Activated gamma-delta T cell treated with anti-CD3 and anti-CD28 coated beads, Interleukin-2, amount 50 U/mL, for 16 hours (primary cell): ENCODE measurements around the gene ZNF565.
"Not testable (repeated sequence)": the region's sequence is repeated elsewhere in the genome, so short reads cannot be mapped to it uniquely, and the experiment has no call there.

Experiments used
- DNase-seq: peaks from one replicate; pipeline ENCODE4 v3.0.0-alpha.2; 2020; ENCODE audit warnings: low read depth

ZNF565 gene

DNA sequence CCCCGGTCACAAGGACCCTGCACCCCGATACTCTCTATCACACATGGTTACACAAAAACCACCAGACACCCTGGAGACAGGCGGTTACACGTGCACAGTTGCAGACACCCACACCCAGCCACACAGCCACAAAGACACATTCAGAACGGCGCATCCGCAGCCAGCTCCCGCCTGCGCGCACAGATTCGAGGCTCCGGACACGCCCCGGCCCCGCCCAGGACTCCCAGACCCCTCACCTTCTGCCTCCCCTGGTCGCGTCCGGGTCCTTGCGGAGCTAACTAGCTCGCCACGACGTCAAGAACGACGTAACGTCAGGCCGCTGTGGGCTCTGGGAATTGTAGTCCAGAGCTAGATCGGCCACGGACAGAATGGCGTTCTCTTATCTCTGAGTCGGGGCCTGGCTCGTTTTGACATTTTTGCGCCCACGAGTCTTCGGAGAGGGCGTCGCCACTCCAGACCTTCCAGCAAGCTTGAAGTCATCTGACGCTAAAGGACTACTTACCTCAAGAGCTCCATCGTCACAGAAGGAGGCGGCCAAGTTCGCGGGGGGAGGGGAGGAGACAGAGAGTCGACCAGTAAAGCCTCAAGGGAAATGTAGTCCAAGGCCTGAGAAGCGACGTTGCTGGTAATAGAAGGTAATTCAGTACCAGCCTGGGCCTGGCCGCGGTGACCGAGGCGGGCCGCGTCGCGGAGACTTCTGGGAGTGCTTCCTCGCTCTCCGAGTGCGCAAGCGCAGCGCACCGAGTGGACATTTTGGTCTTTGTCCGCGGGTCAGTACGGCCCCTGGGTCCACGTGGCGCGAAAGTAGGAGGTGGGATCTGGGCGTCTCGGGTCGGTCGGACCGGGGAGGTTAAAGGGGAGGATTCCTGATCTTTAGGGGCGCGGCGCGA lies at the start of gene ZNF565, which contains the start of gene ZNF146:
Gene ZNF565 (minus strand): TSS at position 280 of the 890 bp plus-strand sequence. CDS start 12,680 bp downstream, outside the sequence.
Gene ZNF146 (plus strand): TSS at position 721 of the 890 bp plus-strand sequence. CDS start 21,335 bp downstream, outside the sequence.
- peak; percentile 94 for DNase-seq

DNA sequence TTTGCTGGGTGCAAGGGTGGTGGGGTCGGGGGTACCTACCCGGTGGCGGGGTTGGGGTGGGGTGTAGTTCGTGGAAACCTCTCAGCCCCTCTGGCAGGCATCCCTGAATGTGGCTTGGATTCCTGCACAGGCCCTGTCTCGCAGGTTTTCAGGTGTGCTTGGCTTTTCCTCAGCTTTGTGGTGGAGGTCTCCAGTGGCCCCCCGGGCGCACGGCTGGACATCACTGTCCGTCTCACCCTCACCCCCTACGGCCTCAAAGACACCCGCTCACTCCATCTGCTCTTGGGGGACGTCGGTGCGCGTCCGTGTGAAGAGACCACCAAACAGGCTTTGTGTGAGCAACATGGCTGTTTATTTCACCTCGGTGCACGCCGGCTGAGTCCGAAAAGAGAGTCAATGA lies 44.7 kb upstream of the ZNF565 start:
- no peak for DNase-seq

DNA sequence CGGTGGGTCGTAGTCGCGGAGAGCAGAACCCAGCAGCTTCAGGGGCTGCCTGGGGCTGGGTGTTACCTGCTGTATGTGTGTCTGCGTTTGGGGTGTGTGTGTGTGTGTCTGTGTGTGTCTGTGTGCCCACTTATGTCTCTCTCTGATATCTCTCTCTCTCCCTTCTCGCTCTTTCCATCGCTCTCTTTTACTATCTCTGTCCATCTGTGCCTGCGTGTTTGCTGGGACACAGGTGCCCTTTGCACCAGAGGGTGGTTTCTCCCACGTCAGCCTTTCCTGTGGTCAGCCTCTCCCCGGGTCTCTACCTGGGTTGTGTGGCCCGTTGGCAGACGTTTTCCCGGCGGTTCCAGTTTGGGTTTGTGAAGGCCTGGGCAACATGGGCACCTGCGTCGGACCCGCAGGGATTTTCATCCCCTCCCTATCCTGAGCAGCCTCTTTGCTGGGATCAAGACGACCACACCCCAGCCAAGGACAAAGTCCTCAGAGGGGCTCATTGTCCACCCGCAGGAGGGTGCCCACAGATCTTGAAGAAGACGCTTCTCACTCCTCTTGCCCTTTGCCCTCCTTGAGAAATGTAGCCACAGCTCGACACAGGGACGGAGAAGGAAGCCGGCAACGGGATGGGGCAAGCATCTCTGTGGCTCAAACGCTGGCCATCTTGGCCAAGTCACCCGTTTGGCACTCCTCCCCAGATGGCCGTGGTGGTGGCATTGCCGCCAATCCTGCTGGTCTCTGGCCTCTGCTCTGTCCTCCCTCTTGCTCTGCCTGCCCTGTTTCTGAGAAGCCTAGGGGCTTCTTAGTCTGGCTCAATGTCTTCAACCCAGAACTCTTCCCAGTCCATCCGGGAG lies 43.8 kb upstream of the ZNF565 start:
- no peak for DNase-seq

DNA sequence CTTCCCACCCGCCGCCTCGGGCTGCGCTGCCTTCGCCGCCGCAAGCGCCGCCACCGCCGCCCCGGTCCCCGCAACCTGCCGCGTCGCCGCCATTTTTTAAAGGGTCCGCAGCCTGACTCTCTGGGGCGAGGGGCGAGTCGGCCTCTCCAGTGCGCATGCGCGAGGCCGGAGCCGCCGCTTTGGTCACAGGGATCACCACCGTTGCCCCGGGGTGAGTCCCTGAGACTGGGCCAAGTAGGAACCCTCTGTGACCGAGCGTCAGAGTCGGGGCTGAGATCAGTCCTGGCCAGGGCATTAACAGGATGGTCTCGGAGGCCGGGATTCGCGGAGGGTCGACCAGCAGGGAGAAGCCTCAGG lies 43.0 kb upstream of the ZNF565 start:
- DNase-seq: no peak

DNA sequence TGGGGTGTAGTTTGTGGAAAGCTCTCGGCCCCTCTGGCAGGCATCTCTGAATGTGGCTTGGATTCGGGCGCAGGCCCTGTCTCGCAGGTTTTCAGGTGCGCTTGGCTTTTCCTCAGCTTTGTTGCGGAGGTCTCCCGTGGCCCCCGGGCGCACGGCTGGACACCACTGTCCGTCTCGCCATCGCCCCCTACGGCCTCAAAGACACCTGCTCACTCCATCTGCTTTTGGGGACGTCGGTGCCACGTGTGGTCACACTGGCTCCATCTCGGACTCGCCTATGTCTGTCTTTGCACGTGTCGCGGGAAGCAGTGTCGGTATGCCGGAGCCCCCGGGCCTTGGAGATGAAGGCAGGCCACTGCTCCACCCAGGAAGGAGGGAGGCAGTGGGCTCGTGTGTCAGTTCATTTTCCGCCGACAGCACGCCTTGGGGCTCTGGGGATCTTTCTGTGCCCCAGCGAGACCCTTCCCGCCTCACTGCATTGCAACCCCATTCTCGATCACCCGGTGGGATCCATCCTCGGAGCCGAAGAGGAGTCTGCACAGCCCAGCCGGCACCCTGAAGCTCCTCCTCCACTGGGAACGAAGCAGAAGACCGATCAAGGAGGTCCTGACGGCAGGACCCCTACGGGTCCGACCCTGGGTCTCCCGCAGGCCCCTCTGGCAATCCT lies 42.5 kb upstream of the ZNF565 start:
- DNase-seq: no peak

DNA sequence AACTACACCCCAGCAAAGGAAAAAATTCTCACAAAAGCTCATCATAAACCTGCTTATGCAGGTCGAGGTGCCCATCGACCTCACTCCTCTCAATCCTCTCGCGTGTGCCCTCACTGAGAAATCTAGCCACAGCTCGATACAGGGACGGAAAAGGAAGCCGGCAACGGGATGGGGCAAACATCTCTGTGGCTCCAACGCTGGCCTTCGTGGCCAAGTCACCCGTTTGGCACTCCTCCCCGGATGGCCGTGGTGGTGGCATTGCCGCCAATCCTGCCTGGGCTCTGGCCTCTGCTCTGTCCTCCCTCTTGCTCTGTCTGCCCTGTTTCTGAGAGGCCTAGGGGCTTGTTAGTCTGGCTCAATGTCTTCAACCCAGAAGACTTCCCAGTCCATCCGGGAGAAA lies 41.6 kb upstream of the ZNF565 start:
- no peak for DNase-seq

DNA sequence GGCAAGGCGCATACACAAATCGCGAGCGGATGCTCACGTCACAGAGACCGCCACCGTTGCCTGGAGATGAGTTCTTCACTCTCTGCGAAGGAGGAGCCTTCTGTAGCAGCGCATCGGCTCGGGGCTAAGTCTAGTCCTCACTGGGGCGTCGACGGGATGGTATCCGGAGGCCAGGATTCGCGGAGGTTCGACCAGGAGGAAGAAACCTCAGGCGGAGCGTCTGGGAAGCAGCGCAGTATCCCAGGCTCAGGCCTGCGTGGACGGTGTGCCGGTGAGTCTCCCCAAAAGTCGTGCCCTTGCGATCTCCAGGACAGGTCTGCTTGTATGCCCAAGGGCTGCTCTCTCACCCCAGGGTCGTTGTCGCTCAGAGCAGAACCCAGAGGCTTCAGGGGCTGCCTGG lies 40.9 kb upstream of the ZNF565 start:
- no peak for DNase-seq

DNA sequence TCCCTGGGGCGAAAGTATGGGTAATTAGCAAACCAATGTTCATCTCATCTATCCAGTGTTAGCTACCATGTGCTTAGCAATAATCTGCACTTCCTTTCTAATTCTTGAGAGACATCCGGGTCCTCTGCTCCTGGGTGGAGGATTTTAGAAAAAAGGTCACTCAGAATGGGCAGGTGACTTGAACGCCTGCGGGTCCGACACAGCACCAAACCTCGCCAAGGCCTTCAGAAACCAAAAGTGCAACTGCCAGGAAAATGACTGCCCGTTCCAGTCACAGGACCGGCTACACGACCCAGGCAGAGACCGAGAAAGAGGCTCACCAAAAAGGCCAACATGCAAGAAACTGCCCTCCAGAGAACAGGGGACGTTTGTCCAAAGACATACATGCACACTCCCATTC lies 40.4 kb upstream of the ZNF565 start:
- DNase-seq: no peak

DNA sequence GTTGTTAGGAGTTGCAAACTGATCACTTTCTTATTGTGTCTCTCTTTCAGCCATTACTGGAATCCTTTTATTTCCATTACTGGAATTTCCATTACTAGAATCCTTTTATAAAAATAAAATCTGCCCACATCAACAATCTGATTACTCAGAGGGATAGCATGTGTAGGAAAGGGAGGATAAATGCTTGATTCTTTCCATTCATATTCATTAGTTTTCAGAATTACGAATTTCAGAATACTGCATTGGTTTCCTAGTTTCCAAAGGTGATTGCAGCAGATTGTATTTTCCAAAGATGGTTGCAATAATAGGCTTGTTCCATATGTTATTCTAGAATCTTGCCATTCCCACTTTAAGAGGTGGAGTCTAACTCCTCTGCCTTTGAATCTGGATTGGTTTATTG lies 37.6 kb upstream of the ZNF565 start:
- DNase-seq: no peak

DNA sequence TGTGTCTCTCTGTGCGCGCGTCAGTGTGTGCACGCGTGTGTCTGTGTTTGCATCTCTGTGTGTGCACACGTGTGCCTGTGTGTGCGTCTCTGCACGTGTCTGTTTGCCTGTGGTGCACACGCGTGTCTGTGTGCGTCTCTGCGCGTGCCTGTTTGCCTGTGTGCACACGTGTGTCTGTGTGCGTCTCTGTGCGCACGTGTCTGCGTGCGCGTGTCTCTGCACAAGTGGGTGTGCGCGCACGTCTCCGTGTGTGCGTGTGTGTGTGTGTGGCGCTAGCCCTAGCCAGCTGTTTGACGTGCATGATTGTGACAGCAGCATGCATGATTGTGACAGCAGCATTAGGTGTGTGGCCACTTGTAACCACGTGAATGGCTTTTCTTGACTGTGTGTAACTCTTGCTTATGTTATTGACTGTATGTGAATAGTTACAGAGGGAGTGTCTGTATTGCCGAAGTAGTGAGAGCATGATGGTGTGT lies 31.6 kb upstream of the ZNF565 start:
- DNase-seq: no peak

DNA sequence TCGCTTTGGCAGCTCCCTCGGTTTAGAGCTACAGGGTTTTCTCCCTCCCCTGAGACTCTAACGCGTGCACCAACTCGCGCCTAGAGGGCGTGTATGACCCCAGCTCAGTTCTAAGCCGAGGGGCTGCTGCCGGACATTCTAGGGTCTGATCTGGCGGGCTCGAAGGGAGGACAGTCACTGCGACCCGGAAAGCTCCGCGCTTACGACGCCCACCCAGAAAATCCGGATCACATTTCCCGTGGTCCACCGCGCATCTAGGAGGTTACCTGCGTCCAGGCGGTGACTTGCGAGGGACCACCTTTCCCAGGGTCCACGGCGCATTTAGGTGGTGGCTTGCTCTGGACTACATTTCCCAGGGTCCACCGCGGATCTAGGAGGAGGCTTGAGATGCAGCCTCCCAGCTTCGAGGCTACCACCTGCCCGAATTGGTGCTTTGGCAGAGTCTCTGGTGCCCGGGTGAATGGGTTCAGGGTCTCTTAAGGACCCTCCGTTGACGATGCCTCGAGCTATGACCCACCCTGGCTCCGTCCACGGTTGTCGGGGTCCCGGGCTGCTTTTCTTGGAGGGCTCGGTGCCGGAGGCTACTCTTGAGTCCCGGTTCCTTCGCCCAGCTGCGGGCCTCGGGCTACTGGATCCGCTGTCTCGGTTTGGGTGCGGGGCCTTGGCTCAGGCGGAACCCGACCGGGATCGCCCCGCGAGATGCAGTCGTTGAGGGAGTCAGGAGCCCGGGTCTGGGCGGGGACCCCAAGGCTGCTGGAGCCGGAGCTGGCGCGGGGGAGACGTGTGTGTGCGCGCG lies 30.9 kb upstream of the ZNF565 start:
- DNase-seq: no peak

DNA sequence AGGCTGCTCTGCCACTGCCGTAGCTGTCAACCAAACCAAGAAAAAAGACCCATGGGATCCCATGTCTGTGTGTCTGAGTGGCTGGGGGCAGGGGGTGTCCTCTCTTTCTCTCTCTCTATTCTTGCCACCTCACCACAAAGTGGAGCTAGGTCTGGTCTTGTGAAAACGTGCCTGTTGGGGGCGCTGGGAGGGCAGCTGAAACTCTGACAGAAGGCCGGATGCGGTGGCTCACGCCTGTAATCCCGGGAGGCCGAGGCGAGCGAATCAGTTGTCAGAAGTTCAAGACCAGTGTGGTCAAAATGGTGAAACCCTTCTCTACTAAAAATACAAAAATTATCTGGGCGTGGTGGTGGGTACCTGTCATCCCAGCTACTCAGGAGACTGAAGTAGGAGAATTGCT lies 29.6 kb upstream of the ZNF565 start:
- DNase-seq: no peak

DNA sequence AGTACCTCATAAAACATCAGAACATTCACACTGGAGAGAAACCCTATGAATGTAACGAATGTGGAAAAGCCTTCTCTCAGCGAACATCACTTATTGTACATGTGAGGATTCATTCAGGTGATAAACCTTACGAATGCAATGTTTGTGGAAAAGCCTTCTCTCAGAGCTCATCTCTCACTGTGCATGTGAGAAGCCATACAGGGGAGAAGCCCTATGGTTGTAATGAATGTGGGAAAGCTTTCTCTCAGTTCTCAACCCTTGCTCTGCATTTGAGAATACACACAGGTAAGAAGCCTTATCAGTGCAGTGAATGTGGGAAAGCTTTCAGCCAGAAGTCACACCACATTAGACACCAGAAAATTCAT lies 22.5 kb upstream of the ZNF565 start:
- no peak for DNase-seq

DNA sequence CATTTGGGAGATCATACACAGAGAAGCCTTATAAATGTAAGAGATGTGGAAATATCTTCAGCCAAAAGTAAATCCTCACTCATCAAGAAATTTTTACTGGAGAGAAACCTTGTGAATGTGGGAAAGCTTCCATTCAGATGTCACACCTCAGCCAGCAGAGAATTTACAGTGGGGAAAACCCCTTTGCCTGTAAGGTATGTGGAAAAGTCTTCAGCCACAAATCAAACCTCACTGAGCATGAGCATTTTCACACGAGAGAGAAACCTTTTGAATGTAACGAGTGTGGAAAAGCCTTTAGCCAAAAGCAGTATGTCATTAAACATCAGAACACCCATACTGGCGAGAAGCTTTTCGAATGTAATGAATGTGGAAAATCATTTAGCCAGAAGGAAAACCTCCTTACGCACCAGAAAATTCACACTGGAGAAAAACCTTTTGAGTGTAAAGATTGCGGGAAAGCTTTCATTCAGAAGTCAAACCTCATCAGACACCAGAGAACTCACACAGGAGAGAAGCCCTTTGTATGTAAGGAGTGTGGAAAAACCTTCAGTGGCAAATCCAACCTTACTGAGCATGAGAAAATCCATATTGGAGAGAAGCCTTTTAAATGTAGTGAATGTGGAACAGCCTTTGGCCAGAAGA lies 22.0 kb upstream of the ZNF565 start:
- DNase-seq: no peak

DNA sequence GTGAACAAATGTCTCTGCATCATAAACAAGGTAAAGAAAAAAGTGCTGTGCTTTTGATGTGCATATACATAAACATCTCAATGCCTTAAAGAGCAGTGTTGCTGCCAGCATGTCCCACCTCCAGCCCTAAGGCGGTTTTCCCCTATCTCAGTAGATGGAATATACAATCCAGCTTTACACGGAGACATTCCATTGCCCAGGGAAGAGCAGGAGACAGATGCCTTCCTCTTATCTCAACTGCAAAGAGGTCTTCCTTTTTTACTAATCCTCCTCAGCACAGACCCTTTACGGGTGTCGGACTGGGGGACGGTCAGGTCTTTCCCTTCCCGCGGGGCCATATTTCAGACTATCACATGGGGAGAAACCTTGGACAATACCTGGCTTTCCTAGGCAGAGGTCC lies 19.2 kb upstream of the ZNF565 start:
- not testable (repeated sequence) for DNase-seq

DNA sequence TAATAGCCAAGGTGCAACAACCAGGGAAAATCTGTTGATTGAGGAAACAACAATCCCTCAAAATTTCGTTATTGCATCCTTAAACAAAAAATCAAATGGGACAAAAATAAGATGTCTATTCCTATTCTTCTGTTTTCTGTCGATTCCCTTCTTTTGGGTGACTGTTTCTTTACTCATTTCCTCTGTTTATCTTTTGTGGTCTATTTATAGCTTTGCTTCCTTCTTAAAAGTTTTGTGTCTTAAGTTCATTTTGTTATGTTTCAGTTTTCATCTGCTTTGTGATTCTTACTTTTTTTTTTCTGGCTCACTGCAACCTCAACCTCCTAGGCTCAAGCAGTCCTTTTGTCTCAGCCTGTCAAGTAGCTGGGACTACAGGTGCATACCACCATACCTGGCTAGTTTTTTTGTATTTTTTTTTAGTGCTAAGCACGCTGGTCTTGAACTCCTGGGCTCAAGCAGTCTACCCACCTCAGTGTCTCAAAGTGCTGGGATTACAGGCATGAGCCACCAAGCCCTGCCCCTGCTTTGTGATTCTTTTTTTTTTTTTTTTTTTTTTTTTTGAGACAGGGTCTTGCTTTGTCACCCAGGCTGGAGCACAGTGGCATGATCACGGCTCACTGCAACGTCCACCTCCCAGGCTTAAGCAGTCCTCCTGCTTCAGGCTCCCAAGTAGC lies 10.9 kb upstream of the ZNF565 start:
- DNase-seq: no peak

DNA sequence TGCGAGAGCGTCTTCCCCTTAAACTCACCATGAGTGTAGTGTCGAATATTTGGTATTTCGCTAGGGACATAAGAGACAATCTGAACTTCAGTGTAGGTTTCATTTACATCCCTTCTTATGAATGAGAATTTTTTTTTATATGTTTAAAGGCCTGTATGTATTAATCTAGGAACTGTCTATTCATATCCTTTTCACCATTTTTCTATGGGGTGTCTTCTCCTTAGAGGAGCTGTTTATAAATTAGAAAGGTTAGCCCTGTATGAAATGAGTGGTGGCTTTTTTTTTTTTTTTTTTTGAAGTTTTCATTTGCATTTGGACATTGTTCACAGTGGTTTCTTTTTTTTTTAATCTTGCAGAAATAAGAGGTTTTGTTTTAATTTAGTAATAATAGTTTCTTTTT lies 8.0 kb upstream of the ZNF565 start:
- DNase-seq: no peak

DNA sequence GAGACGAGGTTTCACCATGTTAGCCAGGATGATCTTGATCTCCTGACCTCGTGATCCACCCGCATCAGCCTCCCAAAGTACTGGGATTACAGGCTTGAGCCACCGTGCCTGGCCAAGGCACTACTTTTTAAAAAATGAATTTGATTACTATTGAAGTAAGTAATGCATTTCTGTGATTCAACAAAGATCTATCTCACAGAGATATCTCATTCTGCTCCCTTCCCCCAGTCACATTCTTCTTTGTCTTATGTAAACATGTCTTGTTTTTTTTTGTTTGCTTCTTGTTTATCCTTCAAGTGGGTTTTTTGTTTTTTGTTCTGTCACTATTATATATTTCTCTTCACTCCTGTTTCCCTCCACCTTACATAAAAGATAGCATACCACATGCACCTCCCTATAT lies 7.0 kb upstream of the ZNF565 start:
- no peak for DNase-seq

DNA sequence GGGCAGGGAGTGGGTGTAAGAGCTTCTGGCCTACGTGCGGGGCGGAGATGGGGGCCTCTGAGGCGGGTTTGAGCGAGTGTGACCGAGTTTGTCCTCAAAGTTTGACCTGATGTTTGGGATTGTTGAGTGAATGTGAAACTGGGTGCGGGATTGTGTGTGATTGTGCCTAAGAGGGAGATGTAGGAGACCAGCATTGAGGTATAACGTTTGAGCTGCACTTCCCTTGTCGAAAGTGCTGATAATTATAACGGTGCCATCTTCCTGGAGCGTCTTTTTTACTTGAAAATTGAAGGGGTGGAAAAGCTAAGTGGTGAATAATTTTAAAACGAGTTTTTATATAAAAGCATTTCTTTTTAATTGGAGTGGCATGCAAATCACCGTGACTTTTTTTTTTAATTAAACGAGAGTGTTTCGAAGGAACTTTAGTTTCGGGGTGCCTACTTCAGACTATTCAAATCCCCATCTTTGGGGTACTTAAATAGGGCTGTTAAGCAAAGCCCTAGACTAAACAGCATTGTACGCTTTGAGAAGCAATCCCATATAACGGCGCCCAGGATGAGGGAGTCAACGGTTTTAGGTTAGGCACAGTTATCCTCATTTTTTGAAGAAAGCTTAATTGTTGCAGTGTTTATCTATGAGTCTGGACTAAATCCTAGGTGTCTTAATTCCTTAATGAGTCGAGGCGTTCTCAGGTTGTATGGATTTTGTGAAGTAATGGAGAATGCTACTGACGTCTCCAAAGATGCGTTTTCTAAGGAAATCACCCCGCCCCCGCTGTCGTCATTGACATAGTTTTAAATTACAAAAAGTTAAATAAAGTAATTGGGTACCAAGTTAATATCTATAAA lies 1.0 kb upstream of the ZNF565 start:
- DNase-seq: no peak

DNA sequence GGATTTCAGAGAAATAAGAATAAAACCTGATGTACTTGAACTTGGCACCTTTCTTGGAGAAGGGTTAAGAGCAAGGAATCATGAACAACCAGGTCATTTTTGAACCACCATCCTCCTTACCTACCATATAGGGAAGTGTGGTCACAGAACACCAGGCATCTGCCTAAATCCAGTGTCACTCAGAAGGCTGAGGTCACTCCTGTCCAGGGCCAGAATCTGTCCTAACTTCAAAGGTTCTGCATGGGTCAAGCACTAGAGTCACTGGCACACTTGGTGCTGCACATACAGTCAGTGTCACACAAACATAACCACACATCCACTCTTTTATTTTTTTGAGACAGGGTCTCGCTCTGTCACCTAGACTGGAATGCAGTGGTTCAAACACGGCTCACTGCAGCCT lies 1.6 kb downstream of the ZNF565 start:
- DNase-seq: no peak
